PC-9 (cell line): ENCODE data around the gene ACSL5. TPM values are rescaled to one million over a fixed set of nuclear protein-coding genes. Genes with fewer than 3 reads are reported as not detected.

Experiments
- BruUV-seq: library from RNA; stranded (reverse); fragments of 400-500 nt; replicated peaks from 2 replicates; lab custom pipeline; 2021; lab: Mats Ljungman, UMichigan
- CTCF ChIA-PET: fragments of 300-600 bp; sonication (Branson Sonifier 250); formaldehyde crosslinking; loops from one replicate; lab custom pipeline; 2022; ENCODE audit warnings: antibody characterized with exemption; lab: Charles Lee
- POLR2A ChIA-PET: fragments of 300-600 bp; sonication (Branson Sonifier 250); formaldehyde crosslinking; loops from one replicate; lab custom pipeline; 2022; ENCODE audit warnings: antibody characterized with exemption; ENCODE audit not compliant: unreplicated experiment; lab: Charles Lee
- DNase-seq, 2 experiments: peaks; one replicate each; pipeline versions ENCODE4 v3.0.0 to v3.0.0-alpha.2; 2015 to 2022; ENCODE audit warnings: mixed read lengths in 1 of 2
- H2AFZ ChIP-seq: fragments of 200-600 bp; sonication (generic); 2 replicates; pipeline ENCODE4 v1.8.1; 2017; ENCODE audit warnings: antibody characterized with exemption
- H3F3A ChIP-seq: fragments of 200-600 bp; sonication (generic); 2 replicates; pipeline ENCODE4 v1.8.1; 2017; ENCODE audit warnings: antibody characterized with exemption, mild to moderate bottlenecking, low read depth; ENCODE audit not compliant: insufficient read depth
- H3K27ac ChIP-seq: fragments of 200-600 bp; sonication (generic); 2 replicates; pipeline ENCODE4 v1.6.1; 2016; ENCODE audit warnings: mixed run types
- H3K27me3 ChIP-seq: fragments of 200-600 bp; sonication (generic); 2 replicates; pipeline ENCODE4 v1.6.1; 2016; ENCODE audit warnings: low read depth, mixed run types; ENCODE audit not compliant: insufficient read depth
- H3K36me3 ChIP-seq: fragments of 200-600 bp; sonication (generic); 2 replicates; pipeline ENCODE4 v1.6.1; 2016; ENCODE audit warnings: low read depth, mixed run types
- H3K4me1 ChIP-seq: fragments of 200-600 bp; sonication (generic); replicated peaks from 2 replicates; pipeline ENCODE4 v1.6.1; 2016; ENCODE audit warnings: mixed run types; ENCODE audit not compliant: insufficient read depth
- H3K4me2 ChIP-seq: fragments of 200-600 bp; sonication (generic); 2 replicates; pipeline ENCODE4 v1.6.1; 2017; ENCODE audit warnings: mixed run types
- H3K4me3 ChIP-seq: fragments of 200-600 bp; sonication (generic); 2 replicates; pipeline ENCODE4 v1.6.1; 2016; ENCODE audit warnings: mixed run types
- H3K79me2 ChIP-seq: fragments of 200-600 bp; sonication (generic); 2 replicates; pipeline ENCODE4 v1.6.1; 2017; ENCODE audit warnings: low read depth, mixed run types
- H3K9me2 ChIP-seq: fragments of 200-600 bp; sonication (generic); 2 replicates; pipeline ENCODE4 v1.8.1; 2017; ENCODE audit warnings: mild to moderate bottlenecking; ENCODE audit not compliant: insufficient read depth
- H3K9me3 ChIP-seq: fragments of 200-600 bp; sonication (generic); 2 replicates; pipeline ENCODE4 v1.8.1; 2016; ENCODE audit warnings: low read depth; ENCODE audit not compliant: insufficient read depth
- H4K20me1 ChIP-seq: fragments of 200-600 bp; sonication (generic); 2 replicates; pipeline ENCODE4 v1.8.1; 2017; ENCODE audit not compliant: insufficient read depth
- EZH2 ChIP-seq: fragments of 200-600 bp; sonication (generic); IDR thresholded peaks from 2 replicates; pipeline ENCODE4 v1.8.0; 2017; ENCODE audit warnings: antibody characterized with exemption, low read depth
- intact Hi-C: fragments of 100-400 bp; cut with micrococcal nuclease; formaldehyde crosslinking; loops from one replicate; pipeline ENCODE4 v1.10.0; 2022; ENCODE audit not compliant: unreplicated experiment
- total RNA-seq: library from RNA; stranded (reverse); gene quantifications from 2 replicates; pipeline ENCODE4 v1.2.3, GENCODE V29; 2021
- TF ChIP-seq, protein P1 (sequence below): fragments of 200-600 bp; sonication (generic); conservative IDR thresholded peaks from 2 replicates; pipeline ENCODE4 v1.6.1; 2017; ENCODE audit warnings: mixed run types, antibody characterized with exemption, mild to moderate bottlenecking, moderate library complexity

ACSL5 gene
- total RNA-seq, 1 experiment from 2014 or later = 21.4 TPM

DNA sequence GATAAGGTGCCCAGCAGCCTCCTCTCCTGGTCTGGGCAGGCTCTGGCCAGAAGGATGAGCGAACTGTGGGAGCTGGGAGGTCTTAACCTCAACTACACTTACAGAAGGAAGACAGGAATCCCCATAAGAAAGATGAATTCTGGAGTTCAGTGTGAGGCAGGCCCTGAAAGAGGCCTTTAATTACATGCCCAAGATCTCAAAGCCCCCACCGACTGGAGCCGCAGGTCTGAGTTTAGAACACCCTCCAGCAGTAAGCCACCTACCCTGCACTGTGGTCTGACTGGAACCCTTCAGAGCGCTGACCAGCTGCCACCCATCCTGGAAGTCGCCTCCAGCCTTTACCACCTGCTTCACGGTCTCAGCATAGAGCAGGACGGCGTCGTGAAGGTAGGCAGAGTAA lies 28.2 kb upstream of the ACSL5 start:
- no peaks in the 10 kb centered on the region for H3K36me3 ChIP-seq
- no peaks in the 10 kb centered on the region for H3K4me1 ChIP-seq
- DNase-seq = no peak
- no peak overlapping the region for H3K4me3 ChIP-seq
- intact Hi-C loops = no loop called here
- H2AFZ ChIP-seq = no peak overlapping the region
- POLR2A ChIA-PET = no interaction called here
- CTCF ChIA-PET = no interaction called here
- H3K27ac ChIP-seq = no peak overlapping the region
- no peaks in the 10 kb centered on the region for H3F3A ChIP-seq
- no TSS peak for BruUV-seq
- H3K79me2 ChIP-seq = no peaks in the 10 kb centered on the region
- H3K4me2 ChIP-seq = no peak overlapping the region
- no peaks in the 10 kb centered on the region for H3K27me3 ChIP-seq
- no peaks in the 10 kb centered on the region for H4K20me1 ChIP-seq
- H3K9me3 ChIP-seq = no peaks in the 10 kb centered on the region
- TF ChIP-seq, protein P1, sequence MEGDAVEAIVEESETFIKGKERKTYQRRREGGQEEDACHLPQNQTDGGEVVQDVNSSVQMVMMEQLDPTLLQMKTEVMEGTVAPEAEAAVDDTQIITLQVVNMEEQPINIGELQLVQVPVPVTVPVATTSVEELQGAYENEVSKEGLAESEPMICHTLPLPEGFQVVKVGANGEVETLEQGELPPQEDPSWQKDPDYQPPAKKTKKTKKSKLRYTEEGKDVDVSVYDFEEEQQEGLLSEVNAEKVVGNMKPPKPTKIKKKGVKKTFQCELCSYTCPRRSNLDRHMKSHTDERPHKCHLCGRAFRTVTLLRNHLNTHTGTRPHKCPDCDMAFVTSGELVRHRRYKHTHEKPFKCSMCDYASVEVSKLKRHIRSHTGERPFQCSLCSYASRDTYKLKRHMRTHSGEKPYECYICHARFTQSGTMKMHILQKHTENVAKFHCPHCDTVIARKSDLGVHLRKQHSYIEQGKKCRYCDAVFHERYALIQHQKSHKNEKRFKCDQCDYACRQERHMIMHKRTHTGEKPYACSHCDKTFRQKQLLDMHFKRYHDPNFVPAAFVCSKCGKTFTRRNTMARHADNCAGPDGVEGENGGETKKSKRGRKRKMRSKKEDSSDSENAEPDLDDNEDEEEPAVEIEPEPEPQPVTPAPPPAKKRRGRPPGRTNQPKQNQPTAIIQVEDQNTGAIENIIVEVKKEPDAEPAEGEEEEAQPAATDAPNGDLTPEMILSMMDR = no peak
- TF ChIP-seq EZH2 = no peak
- H3K9me2 ChIP-seq = no peaks in the 10 kb centered on the region

DNA sequence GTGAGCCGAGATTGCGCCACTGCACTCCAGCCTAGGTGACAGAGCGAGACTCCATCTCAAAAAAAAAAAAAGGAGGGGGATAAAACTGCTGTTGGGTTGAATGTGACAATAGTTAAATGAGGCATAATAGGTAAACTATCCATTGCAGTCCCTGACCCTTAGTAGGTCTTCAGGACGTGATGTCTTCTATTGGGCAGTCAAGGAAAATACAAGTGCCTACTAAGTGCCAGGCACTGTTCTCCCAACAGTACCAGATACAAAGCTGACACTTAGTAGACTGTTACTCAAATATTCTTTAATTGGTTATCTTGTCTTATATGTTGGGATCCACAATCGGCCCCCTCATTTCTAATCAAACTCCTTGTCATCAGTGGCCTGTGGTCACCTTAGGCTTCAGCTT lies 27.1 kb upstream of the ACSL5 start:
- no TSS peak for BruUV-seq

DNA sequence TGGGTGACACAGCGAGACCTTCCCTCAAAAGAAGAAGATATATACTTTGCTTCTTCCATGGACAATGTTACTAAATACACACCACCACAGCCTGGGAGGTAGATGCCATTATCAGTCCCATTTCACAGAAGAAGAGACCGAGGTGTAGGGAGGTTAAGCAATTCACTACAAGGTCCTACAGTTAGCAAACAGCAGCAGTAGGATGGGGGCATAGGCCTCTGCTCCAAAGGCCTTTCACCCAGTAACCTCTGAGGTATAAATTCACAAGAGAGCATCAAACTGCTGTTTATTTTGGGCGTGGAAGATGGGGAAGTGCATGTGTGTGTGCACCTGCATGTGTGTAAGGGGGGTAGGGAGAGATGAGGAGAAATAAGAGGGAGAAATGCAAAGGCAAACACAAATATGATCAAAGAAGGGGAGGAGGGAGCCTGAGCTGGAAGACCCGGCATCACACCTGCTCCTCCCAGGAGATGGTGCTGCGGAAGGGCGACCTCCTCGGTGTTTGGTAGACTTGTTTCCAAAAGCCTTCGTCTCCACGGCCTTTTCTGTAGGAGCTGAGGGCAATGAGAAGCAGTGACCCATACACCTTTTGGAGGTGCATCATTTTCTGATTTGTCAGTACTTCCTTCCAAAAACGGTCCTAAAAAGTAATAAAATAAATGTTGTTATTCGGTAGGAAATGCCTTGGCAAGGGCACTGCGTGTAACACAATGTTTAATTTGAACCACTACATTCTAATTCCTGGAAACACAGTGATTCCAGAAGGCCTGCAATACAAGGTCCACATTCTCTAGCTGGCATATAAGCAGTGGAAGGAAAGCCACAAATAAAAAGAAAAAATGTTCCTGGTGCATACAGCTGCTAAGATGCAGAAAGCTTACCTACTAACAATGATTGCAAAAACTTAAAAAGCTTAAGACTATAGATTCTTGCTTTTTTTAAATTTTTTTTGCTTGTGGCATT lies 25.9 kb upstream of the ACSL5 start:
- H3K9me3 ChIP-seq = no peaks in the 10 kb centered on the region
- no peak for TF ChIP-seq EZH2
- TF ChIP-seq, protein P1 = no peak
- no peaks in the 10 kb centered on the region for H3K79me2 ChIP-seq
- H3K27ac ChIP-seq = no peak overlapping the region
- H3K36me3 ChIP-seq = no peaks in the 10 kb centered on the region
- POLR2A ChIA-PET = interaction anchor here (0.5 kb wide), 1 partner anchor 178 kb away, joined by 11 read pairs; no protein-coding TSS in a partner anchor
- BruUV-seq = no TSS peak
- H2AFZ ChIP-seq = no peak overlapping the region
- intact Hi-C loops = no loop called here
- no peaks in the 10 kb centered on the region for H3F3A ChIP-seq
- no peak overlapping the region for H3K4me2 ChIP-seq
- CTCF ChIA-PET = no interaction called here
- no peaks in the 10 kb centered on the region for H3K9me2 ChIP-seq
- H3K27me3 ChIP-seq = no peaks in the 10 kb centered on the region
- DNase-seq = no peak
- H4K20me1 ChIP-seq = no peaks in the 10 kb centered on the region
- H3K4me3 ChIP-seq = no peak overlapping the region
- no peaks in the 10 kb centered on the region for H3K4me1 ChIP-seq

More for the DNA sequence above, 27.1 kb upstream of the ACSL5 start:
- Histone ChIP-seq H3K4me3 (no peak overlapping the region), H3K9me3 (no peaks in the 10 kb centered on the region), H3K27ac (no peak overlapping the region), H3K27me3 (no peaks in the 10 kb centered on the region), H3K4me1 (no peaks in the 10 kb centered on the region), H3K36me3 (no peaks in the 10 kb centered on the region), H3K4me2 (no peak overlapping the region), H3K79me2 (no peaks in the 10 kb centered on the region), H4K20me1 (no peaks in the 10 kb centered on the region), H3K9me2 (no peaks in the 10 kb centered on the region), H3F3A (no peaks in the 10 kb centered on the region), H2AFZ (no peak overlapping the region)
- intact Hi-C loops = no loop called here
- POLR2A ChIA-PET = no interaction called here
- no peak for TF ChIP-seq EZH2
- TF ChIP-seq, protein P1 = no peak
- CTCF ChIA-PET = no interaction called here
- no peak for DNase-seq
